ENCODE results near the gene C3orf49.

The C3orf49 gene, protein sequence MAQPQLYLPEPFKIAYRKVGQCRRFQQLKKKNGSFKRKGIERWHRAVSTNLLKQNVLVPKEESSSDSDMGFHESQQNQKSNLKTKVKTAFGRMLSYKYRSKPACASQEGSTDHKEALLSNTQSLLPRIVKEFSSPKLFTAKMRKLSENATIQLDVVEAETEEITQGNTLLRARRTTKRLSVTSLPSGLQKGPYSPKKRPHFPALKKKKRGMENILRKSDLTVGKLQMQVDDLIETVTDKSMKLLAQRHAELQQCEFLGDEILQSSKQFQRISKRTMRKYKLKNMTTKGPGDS

DNA sequence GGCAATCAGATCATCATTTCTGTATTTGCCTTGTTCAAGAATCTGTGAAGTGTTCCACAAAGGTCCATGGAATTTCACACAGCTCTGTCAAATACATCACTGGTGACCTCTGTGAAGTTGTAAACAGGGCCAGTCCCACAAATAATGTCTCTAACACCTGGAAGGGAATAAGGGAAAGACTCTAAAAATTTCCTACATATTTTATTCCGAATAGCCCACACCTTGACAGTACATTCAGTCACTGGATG, at the start of gene C3orf49:
Gene C3orf49 (plus strand): TSS at position 149 of the 248 bp plus-strand sequence. CDS start 173 bp downstream, outside the sequence.
- DNase-seq: no peak

DNA sequence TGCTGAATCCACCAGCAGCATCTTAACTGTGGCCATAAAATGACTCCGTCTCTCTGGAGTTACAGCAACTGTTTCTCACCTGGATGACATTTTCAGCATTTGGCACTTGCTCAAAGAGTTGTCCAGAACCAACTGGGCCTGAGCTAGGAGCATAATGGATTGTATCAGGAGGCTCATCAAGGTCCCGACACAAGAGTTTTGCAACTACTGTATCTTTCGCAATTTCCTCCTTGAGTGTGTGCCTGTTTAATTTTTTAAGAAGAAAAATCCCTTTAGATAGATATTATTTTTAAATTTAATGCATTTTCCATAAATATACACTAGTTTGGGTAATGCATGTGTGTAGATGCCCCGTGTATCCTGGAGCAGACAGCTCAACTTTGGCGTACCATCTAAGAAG, 44.3 kb upstream of the C3orf49 start:
- no peak for DNase-seq

DNA sequence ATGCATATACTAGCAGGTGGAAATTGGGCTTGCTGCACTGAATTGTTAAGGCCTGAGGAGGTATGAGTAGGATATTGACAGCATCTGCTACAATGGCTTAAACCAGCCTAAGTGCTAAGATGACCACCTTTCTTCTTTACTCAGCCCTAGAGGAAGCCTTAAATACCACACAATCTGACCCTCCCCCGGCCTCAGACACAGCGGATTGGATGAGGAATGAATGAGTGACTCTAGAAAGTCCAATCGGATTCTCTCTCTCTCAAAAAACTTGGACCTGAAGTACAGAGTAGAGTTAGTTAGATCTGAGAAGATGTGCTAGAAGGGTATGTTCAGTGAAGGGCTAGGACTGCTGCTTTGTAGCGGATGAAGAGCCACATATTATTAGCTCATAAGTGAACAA, 39.9 kb upstream of the C3orf49 start:
- DNase-seq: no peak

DNA sequence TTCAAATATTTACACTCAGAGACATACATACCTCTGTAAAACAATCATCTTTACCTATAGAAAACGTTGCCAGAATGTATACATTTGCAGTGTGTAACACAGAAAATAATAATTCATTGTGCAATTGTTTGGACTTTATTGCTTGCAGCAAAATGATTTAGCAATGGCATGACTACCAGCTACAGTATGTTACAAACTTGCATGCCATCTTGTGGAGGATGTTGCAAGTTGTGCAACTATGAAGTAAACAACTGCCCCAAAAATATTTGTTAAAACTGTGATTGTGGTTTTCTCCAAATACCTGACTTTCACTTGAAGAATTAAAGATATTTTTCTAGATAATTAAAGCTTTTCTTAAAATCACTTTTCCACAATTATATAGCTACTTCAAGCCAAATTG, 27.1 kb upstream of the C3orf49 start:
- DNase-seq: no peak

DNA sequence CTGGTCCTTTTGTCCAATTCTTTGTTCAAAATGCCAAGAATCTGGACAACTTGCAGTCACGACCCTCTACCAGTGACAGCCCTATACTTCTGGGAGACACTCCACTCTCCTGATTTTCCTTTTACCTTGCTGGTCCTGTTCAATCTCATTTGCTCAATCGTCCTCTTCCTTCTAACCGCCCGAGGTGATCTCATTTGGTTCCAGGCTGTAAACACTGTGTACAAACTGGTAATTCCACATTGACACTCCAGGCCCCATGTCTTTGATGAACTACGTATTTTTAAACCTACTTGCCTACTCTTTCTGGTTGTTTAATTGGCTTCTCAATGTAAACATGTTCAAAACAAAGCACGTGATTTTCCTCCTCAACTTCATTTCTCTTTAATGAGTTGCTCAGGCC, 23.7 kb upstream of the C3orf49 start:
- DNase-seq: no peak

DNA sequence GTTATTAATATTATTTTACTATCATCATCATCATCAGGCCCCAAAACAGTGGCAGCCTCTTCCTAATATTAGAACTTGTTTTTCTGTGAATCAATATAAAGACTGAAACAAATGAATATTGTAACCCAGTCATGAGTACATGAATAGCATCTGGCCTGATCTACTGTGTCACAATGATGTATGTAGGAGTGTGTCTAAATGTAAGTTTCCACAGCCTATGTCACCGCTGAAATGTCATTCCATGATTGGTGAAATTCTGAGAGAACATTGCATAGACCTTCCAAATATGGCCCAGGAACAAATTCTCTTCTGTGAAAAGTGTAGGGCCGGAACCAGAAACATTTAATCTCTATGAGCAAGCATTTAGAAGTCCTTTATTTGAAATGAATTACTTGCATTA, 20.6 kb upstream of the C3orf49 start:
- DNase-seq: no peak

DNA sequence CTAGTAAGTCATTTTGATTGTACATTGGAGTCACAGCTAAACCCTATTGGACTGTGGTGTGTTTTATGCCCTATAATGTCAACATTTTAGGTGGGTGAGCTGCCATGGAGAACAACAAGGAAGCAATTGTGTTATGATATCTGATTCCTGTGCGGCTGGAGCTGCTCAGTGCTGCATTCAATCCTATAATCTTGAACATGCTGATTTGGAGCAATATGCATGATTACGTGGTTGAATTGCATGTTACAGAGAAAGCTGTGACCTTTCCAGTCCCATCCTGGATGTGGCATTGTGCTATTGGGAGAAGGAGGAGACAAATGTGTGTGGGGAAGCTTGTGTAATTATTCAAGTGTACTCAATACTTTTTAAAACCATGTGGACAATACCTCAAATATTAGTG, 20.1 kb upstream of the C3orf49 start:
- DNase-seq: no peak

DNA sequence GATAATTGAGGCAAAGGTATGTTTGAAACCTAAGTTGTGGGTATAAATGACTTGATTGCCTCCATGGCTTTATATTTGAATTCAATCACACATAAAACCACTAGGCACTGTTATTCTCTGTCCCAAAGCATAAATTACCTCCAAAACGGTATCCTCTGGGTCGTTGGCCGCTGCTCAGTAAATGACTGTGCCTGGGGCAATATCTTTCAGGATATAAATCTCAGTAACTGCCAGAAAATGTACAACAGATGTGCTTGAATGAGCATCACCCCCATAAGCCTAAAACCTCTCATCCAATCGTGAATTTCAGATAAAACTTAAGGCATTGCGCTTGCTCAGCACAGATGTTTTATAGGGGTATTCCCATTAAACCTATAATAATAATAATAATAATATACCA, 19.0 kb upstream of the C3orf49 start:
- no peak for DNase-seq

DNA sequence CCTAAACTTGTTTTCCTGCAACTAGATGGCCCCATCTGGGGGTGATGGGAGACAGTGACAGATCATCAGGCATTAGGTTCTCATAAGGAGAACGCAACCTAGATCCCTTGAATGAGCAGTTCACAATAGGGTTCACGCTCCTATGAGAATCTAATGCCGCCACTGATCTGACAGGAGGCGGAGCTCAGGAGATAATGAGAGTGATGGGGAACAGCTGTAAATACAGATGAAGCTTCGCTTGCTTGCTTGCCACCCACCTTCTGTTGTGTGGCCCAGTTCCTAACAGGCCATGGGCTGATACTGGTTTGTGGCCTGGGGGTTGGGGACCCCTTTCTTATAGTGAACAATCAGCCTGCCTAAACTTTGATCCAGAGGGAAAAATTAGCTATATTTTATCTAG, 15.2 kb upstream of the C3orf49 start:
- DNase-seq: no peak

DNA sequence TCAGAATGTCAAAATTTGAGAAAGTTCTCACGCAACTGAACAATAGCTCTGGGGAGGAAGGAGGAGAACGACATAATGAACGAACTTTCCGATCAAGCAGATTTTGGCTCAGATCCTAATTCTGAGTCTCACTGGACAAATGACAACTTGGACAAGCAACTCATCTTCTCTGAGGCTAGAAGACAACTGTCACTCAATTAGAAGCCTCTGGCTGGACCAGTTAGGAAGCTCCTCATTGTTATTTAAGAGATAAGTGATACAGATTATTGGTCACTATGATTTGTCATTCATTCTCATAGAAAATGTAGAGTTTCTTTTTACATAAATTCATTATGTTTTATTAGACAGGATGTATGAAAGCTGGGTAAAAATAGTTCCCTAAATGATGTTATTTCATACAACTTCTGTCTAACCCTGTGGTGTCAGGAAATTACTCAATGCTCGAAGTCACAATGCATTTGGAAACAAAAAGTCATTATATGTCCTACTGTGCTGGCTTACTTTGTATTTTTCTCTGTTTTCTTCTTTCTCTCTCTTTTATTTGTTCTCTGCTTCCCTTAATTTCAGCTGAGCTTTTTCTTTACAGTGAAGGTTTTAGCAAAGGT, 11.0 kb upstream of the C3orf49 start:
- DNase-seq: no peak

DNA sequence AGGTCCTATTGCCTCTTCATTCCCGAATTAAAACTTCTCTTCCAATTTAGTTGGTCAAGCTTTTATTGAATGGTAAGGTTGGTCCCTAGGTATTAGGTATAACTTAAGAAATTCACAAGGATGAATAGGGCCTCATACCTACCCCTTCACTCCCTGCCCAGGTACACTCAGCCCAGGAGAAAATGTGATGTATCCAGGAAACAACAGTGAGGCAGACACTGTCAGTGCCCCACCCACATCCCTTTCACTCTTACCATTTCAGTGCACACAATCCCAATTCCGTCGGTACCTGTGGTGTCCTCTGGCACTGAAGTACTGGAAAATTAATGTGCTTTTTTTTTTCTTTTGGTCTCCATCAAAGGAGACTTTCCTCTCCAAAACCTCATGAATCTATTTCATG, 10.5 kb upstream of the C3orf49 start:
- DNase-seq: no peak

DNA sequence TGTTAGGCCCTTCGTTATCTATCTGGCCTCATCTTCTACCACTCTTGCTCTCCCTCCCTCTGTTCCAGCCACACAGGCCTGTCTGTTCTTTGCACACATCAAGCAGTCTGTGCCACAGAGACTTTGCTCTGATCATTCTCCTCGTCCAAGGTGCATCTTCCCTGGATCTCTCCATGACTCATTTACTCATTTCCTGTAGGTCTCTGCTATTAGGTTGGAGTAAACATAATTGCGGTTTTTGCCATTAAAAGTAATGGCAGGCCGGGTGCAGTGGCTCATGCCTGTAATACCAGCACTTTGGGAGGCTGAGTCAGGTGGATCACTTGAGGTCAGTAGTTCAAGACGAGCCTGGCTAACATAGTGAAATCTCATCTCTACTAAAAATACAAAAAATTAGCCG, 9.5 kb upstream of the C3orf49 start:
- DNase-seq: no peak

DNA sequence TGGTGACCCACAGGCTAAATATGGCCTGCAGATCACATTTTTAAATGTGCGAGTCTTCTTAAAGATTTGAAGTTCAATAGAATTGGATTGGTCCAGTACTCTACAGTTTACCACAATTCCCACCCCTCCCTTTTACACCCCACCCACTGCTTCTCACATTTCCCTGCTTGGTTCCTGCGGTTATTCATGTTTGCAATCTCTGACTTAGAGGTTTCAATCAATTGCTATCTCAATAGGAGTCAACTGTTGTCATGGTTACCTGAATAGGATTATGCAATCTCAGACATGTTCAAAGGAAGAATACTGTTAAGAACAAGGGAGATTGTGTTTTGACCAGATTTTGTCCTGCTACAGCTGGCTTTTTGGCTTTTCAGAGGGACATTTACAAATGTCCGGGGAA, 4.9 kb upstream of the C3orf49 start:
- DNase-seq: no peak

DNA sequence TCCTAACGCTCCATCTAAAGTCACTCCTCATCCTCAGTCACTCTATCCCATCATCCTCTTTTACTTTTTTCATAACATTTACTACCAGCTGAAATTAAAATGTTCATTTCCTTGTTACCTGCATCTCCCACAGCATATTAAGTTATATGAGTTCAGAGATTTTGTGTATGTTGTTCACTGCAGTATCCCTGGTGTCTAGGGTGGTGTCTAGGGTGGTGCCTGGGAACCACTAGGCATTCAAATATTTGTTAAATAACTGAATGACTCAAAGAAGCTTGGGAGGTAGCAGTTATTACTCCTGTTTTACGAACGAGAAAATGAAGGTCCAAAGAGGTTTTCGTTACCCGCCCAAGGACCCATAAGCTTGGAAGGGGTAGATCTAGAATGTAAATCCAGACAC, 1.9 kb upstream of the C3orf49 start:
- DNase-seq: no peak

DNA sequence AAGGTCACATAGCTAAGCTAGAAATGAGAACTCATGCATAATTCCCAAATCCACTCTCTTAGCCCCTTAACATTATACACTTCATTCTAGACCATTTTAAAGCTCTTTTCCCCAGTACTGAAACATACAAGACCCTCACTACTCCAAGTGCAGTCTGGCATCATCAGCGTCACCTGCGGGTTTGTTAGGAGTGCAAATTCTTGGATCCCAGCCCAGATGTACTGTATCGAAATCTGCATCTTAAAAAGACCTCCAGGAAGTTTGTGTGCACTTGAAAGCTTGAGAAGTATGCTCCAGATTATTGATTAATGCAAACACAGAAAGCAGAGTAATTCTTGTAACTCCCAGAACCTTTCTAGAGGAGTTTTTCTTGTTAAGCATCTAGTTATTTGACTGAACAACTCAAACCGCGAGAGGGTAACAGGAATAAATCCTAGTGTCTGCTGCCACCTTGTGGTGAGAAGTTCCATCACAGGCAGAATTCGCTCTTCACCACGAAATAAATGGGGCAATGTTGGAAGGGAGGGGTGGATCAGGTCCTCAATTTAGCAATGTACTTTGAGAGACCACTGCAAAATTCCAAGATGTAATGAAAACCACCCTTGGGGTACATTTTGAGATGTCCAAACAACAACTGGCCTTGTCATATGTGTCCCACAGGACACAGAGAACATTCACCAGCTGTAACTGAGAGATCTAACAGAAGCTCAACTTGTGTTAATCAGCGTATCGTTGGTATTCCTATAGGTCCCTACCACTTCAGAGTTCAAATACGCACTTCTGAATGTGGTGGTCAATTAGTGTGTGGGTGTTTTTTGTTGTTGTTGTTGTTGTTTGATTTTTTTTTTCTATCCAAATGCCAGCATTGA, 583 bp upstream of the C3orf49 start:
- DNase-seq: no peak

DNA sequence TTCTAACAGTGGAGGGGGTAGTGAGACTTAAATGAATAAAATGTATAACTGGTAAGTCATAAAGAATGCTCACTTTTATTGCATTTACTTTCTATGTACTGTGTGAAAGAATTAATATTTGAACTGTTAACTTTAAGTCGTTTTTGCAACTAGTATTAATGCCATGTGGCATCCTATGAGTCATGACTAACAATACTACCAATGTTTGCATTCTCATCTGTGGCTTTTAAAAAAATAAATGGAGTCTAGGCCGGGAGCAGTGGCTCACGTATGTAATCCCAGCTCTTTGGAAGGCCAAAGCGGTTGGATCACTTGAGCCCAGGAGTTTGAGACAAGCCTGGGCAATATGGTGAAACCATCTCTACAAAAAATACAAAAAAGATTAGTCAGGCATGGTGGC, 5.2 kb downstream of the C3orf49 start:
- no peak for DNase-seq

DNA sequence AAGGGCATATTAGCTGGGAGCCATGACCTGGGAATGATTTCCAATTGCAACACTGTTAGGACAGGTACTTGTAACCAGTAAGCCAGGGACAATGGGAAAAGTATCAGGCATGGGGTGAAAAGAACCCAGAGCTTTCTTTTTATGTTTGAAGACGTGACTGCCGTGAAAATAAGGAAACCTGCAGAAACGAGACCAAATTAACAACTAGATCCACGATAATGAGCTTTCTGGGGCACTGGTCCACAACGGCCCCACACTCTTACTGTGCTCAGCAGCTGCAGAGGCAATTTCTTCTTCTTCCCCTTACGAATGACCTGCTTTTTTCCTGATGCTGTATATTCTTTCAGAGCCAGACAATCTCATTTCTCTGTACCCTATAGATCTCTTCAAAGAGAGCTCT, 11.4 kb downstream of the C3orf49 start:
- no peak for DNase-seq

DNA sequence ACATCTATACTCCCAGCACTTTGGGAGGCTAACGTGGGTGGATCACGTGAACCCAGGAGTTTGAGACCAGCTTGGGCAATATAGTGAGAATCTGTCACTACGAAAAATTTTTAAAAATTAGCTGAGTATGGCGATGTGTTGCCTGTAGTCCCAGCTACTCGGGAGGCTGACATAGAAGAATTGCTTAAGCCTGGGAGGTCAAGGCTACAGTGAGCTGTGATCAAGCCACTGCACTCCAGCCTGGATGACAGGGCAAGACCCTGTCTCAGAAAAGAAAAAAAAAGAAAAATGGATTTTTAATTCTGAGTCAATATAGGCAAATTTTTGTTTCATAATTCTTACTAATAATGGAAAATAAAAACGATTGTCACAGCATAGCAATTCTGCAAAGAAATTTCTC, 13.3 kb downstream of the C3orf49 start:
- DNase-seq: no peak

DNA sequence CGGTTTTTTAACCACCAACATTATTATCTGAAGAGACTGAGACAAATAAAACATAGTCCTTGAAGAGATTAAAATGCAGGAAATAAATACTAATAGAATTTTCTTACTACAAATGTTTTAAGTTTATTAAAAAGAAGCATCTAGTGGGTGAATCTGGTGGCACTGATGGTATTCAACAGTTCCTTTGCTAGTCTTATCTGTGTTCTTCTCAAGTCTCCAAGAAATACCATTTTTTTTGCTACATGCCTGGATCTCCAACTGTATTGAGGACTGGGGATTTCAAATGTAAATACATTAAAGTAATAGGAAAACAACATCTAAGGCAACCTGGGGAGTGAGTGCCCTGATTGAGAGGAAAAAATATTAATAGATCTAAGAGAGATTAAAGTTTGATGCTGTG, 22.6 kb downstream of the C3orf49 start:
- no peak for DNase-seq

DNA sequence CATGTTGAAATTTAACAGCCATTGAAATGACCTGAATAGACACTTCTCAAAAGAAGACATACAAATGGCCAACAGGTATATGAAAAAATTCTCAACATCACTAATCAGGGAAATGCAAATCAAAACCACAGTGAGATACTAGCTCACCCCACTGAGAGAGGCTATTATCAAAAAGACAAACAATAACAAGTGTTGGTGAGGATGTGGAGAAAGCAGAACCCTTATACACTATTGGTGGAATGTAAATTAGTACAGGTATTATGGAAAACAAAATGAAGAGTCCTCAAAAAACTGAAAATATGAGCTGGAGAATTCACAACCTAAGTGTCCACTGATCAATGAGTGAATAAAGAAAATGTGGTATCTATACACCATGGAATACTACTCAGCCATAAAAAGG, 23.0 kb downstream of the C3orf49 start:
- no peak for DNase-seq

DNA sequence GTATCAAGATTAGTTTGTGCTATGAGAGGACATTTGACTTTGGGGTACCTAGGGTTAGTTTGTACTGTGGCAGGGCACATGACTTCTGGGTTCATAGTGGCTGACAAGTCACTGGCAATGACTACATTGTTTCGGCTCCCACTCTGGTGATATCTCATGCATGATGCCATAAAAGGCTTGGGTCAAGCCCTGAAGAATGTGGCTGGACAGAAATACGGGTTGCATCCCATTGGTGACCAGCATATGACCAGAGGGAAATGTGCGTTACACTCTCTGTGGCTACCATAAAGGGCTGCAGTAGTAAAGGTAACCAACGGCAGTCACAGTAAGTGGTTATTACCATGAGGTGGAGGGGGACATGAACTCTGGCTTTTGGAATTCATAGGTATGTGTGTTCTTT, 26.1 kb downstream of the C3orf49 start:
- DNase-seq: no peak

DNA sequence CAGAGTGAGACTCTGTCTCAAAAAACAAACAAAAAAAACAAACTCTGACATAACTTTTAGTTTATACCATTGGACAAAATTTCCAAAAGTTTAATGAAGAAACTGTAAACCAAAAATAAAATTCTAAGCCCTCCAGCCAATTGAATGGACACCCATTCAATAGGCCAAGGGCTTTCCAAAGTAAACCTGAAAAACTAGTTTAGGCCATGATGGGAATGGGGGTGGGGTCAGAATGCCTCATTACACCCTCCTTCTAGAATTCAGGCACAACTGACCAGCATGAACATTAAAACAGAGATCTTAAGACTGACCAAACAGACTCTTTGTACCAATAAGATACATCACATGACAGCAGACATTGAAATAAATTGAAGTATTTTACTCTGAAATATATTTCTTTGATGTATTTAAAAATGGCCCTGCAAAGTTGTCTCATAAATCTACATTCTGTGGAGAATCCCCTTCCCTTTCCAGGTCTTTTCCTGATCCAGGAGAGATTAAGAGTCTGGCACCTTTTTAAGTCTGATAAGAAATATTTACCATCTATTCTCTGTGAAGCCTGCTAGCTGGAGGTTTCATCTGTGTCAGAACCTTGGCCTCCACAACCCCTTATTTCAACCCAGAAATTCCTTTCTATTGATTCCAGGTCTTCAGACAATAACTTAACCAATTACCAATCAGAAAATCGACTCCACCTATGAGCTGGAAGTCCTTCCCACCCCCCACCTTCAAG, 28.8 kb downstream of the C3orf49 start:
- DNase-seq: no peak

DNA sequence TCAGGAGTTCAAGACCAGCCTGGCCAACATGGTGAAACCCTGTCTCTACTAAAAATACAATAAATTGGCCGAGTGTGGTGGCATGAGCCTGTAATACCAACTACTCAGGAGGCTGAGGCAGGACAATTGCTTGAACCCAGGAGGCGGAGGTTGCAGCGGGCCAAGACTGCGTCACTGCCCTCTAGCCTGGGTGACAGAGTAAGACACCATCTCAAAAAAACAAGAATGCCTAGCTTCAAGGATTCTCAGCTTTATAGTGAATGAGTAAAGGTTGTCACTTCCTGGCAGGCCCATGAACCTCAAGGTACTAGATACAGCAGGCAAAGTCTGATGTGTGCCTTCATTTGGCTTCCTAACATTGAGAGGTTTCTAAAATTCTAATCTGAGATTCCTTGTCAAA, 30.1 kb downstream of the C3orf49 start:
- no peak for DNase-seq

DNA sequence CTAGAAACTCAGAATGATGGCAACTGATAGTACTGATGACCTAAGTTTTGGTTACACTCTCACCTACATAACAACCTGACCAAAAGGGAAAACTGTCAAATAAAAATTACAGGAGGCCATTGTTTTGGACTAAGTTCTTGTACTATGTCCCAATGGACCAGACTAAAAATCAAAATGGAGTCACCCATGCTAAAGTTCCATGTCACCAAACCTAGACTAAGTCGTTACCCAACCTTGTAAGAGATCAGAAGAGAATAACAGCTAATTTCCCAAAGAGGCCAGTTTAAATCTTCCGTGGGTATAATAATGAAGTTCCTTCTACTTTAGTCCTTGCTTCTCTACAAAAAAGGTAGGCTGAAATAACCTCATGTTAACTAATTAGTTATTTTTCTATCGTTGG, 32.2 kb downstream of the C3orf49 start:
- no peak for DNase-seq

Measured in NCI-H526 treated with DMSO at 0.1 percent for 48 hours (cell line).